Endodermal cell (in vitro differentiated cells): ENCODE results near the gene GPR149. TPM values are rescaled to one million over a fixed set of nuclear protein-coding genes. Genes with fewer than 3 reads are reported as not detected.

Source experiments
- DNase-seq: peaks from one replicate; pipeline ENCODE4 v3.0.0-alpha.2; 2017
- H3K27ac ChIP-seq: 2 replicates; pipeline ENCODE4 v1.5.1; 2013; ENCODE audit warnings: mild to moderate bottlenecking, low read depth, low read length, moderate library complexity
- H3K27me3 ChIP-seq: 2 replicates; pipeline ENCODE4 v1.6.1; 2013; ENCODE audit warnings: mild to moderate bottlenecking, low read length, moderate library complexity; ENCODE audit not compliant: insufficient read depth, control insufficient read depth, poor library complexity, severe bottlenecking
- H3K36me3 ChIP-seq: 2 replicates; pipeline ENCODE4 v1.7.0; 2013; ENCODE audit warnings: mild to moderate bottlenecking, low read length, moderate library complexity; ENCODE audit not compliant: control insufficient read depth, insufficient read depth
- H3K4me1 ChIP-seq: one replicate; pipeline ENCODE4 v1.7.0; 2013; ENCODE audit warnings: low read length; ENCODE audit not compliant: control insufficient read depth, insufficient read depth
- H3K4me3 ChIP-seq: 2 replicates; pipeline ENCODE4 v1.5.1; 2013; ENCODE audit warnings: mild to moderate bottlenecking, low read length, moderate library complexity
- H3K9ac ChIP-seq: 2 replicates; pipeline ENCODE4 v1.6.1; 2013; ENCODE audit warnings: mild to moderate bottlenecking, low read length, moderate library complexity; ENCODE audit not compliant: poor library complexity, severe bottlenecking; ENCODE audit errors: extremely low read depth
- H3K9me3 ChIP-seq: 2 replicates; pipeline ENCODE4 v1.6.1; 2013; ENCODE audit warnings: mild to moderate bottlenecking, low read length, moderate library complexity; ENCODE audit not compliant: control insufficient read depth
- H3K27ac Mint-ChIP-seq: 2 replicates; pipeline ENCODE4 v1.8.0; 2020; ENCODE audit warnings: mixed read lengths
- H3K27me3 Mint-ChIP-seq: 2 replicates; pipeline ENCODE4 v1.8.0; 2021; ENCODE audit warnings: mild to moderate bottlenecking, mixed read lengths; ENCODE audit not compliant: insufficient read depth
- H3K36me3 Mint-ChIP-seq: 2 replicates; pipeline ENCODE4 v1.8.0; 2020; ENCODE audit warnings: low read depth, mixed read lengths
- H3K4me1 Mint-ChIP-seq: 2 replicates; pipeline ENCODE4 v1.8.0; 2020; ENCODE audit warnings: mixed read lengths
- H3K4me3 Mint-ChIP-seq: 2 replicates; pipeline ENCODE4 v1.8.0; 2020; ENCODE audit warnings: mild to moderate bottlenecking, moderate library complexity, mixed read lengths
- H3K9me3 Mint-ChIP-seq: 2 replicates; pipeline ENCODE4 v1.8.0; 2020; ENCODE audit warnings: mild to moderate bottlenecking, mixed read lengths
- CTCF ChIP-seq: fragments of 200-600 bp; sonication (generic); conservative IDR thresholded peaks from 2 replicates; pipeline ENCODE4 v1.5.0; 2021; ENCODE audit warnings: antibody characterized with exemption, mild to moderate bottlenecking
- WGBS, 2 experiments: methylation state at CpG; one replicate each; pipeline versions ENCODE4 v1.1.5 to v1.1.7; 2013; ENCODE audit warnings: missing lambda C conversion rate in 2 of 2, mixed read lengths in 1 of 2; ENCODE audit not compliant: insufficient coverage in 1 of 2, insufficient read length in 1 of 2; 5-methylcytosine and 5-hydroxymethylcytosine counted together
- total RNA-seq, 2 donors: library from RNA; stranded (reverse); fragmentation: NEBNext Ultra II Directional in 1 of 2; extraction: Animal tissue kit (Norgen Biotek cat#: 25700) in 1 of 2; gene quantifications; 2 replicates in 1 of 2; 3 replicates in 1 of 2; pipeline ENCODE4 v1.2.1, GENCODE V29; 2021

The GPR149 gene
- total RNA-seq, 2 donors from 2014 or later = not detected

DNA sequence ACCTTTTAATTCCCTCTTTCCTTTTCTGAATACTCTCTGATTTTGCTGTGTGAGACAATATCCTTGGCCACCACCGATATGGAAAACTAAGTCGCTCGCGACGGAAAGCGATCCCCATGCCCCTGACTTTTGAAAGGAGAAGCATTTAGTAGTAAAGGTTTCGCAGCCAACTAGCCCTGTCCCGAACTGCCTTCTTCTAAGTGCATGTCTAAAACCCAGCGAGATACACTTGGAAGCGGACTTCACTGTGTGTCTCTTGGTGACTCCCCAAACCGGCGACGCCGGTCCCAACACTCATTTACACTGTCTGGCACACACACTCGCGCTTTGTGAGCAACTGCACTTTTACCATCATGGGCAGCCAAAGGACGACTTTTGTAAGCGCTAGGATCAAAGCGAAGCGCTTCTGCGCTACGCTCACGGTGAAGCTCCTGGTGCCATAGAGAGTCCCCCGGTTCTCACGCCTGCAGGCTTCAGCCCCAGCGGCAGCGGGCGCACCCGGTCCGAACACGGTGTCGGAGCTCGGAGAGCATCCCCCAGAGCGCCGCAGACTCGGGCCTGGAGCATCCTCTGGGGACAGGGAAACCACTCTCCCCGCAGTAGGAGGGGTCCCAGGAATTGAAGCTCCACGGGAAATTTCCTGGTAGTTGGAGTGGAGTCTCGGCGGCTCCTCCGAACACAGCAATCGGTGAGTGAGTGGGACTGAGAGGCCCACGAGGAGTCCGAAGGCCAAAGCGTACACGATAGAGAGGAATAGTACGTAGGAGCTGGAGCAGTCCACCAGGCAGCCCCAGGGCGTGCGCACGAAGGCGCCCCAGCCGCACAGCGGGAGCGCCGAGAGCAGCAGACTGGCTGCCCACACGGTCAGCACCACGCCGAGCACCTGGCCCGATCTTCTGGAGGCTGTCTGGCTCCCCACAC is 1.4 kb downstream of the GPR149 start:
- Histone ChIP-seq H3K27ac (no peak overlapping the region), H3K36me3 (no peaks in the 10 kb centered on the region), H3K9me3 (no peaks in the 10 kb centered on the region), H3K27me3 (peaks cover 66% of the 10 kb centered on the region), H3K4me1 (no peaks in the 10 kb centered on the region), H3K4me3 (peak overlapping the region; percentile 73), H3K9ac (no peak overlapping the region)
- no peaks in the 10 kb centered on the region for H3K9me3 Mint-ChIP-seq
- DNase-seq = peak; percentile 79
- H3K4me1 Mint-ChIP-seq = peaks cover 24% of the 10 kb centered on the region
- peak overlapping the region; percentile 57 for H3K4me3 Mint-ChIP-seq
- H3K36me3 Mint-ChIP-seq = no peaks in the 10 kb centered on the region
- WGBS, 2 experiments = 4 to 5% methylated on average over 38 to 59 of the region's 59 CpGs
- TF ChIP-seq CTCF = peak; percentile 30
- H3K27me3 Mint-ChIP-seq = peaks cover 63% of the 10 kb centered on the region
- H3K27ac Mint-ChIP-seq = no peak overlapping the region

DNA sequence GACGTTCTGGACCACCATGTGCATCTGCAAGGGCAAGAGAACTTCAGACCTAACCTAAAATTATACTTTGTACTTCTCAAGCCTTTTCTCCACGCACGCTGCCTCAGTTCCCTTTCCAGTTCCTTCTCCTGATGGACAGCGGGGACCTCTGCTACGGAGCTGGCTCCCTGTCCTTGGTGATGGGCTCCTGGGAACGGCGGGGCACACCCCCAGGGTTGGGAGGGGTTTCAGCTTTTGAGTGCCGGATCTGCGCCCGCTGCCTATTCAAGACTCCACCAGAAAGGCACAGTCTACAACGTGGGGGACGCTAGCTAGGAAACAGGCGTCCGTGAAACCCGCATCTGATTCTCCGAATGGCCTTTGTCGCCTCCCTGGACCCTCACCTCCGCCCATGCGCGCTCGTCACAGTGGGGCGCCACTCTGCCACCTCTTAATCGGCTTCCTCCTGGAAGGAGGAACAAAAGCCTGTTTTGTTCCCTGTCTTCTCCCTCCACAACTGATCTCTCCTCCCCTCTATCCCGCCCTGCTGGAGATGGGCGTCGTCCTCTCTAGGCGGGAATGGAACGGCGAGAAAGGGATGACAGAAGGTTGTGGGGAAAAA is 2.2 kb downstream of the GPR149 start:
- Histone ChIP-seq H3K4me1 (no peaks in the 10 kb centered on the region), H3K36me3 (no peaks in the 10 kb centered on the region), H3K27ac (no peak overlapping the region), H3K27me3 (peaks cover 73% of the 10 kb centered on the region), H3K4me3 (peak overlapping the region; percentile 73), H3K9ac (no peak overlapping the region), H3K9me3 (no peaks in the 10 kb centered on the region)
- Mint-ChIP-seq H3K27me3 (peaks cover 63% of the 10 kb centered on the region), H3K9me3 (no peaks in the 10 kb centered on the region), H3K4me3 (peak overlapping the region; percentile 57), H3K4me1 (peaks cover 24% of the 10 kb centered on the region), H3K36me3 (no peaks in the 10 kb centered on the region), H3K27ac (no peak overlapping the region)
- DNase-seq = peak; percentile 91
- 4 to 13% methylated on average over 3 to 29 of the region's 29 CpGs for WGBS, 2 experiments
- no peak for TF ChIP-seq CTCF

DNA sequence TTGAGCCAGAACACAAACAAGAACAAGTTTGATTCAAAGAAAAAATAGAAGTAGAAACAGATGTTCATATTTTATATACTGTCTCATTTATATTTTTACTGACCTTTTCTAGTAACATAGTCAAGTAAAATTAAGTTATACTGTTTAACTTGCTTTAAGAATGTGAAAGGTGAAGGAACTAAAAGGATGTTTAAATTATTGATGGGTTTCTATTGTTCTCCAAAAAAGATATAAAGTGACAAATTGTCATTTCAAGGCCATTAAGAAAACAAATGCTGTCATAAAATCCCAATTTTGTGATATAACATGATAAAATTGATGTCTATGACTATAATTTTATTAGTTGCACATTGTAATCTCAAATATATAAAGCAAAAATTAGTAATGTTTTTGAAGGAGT is 7.3 kb downstream of the GPR149 start:
- DNase-seq = no peak
- Mint-ChIP-seq H3K36me3 (no peaks in the 10 kb centered on the region), H3K4me3 (no peak overlapping the region), H3K4me1 (peaks cover 2% of the 10 kb centered on the region), H3K27me3 (peaks cover 27% of the 10 kb centered on the region), H3K9me3 (no peaks in the 10 kb centered on the region), H3K27ac (no peak overlapping the region)
- TF ChIP-seq CTCF = no peak
- H3K27ac ChIP-seq = no peak overlapping the region
- no peaks in the 10 kb centered on the region for H3K36me3 ChIP-seq
- no peak overlapping the region for H3K9ac ChIP-seq
- H3K4me3 ChIP-seq = no peak overlapping the region
- peaks cover 41% of the 10 kb centered on the region for H3K27me3 ChIP-seq
- no peaks in the 10 kb centered on the region for H3K9me3 ChIP-seq
- H3K4me1 ChIP-seq = no peaks in the 10 kb centered on the region
